RWPE1 (cell line): ENCODE measurements around the gene CNNM4.
A peak's percentile ranks its signal among the peaks of the same experiment; 100 is the strongest.

Experiments used
- CTCF ChIA-PET: fragments of 350-600 bp; sonication (Branson Sonifier 250); formaldehyde crosslinking; extraction: SDS; loops from one replicate; lab custom pipeline; 2021; lab: Yijun Ruan, JAX
- POLR2A ChIA-PET: fragments of 400-600 bp; formaldehyde crosslinking; extraction: SDS; loops from one replicate; lab custom pipeline; 2020; ENCODE audit warnings: antibody characterized with exemption; ENCODE audit not compliant: low non-redundant PET; lab: Yijun Ruan, JAX
- DNase-seq: peaks from one replicate; pipeline ENCODE4 v3.0.0; 2012; ENCODE audit warnings: low spot score
- H3K27ac ChIP-seq: fragments of 450-650 bp; 2 replicates; pipeline ENCODE4 v1.5.1; 2017
- CTCF ChIP-seq: fragments of 450-650 bp; conservative IDR thresholded peaks from 2 replicates; pipeline ENCODE4 v1.5.1; 2017; ENCODE audit warnings: low read depth, mild to moderate bottlenecking

CNNM4 gene

GRCh38 chr2:96861074-96861473, 100.4 kb downstream of the CNNM4 start:
- no peak for TF ChIP-seq CTCF
- ChIA-PET CTCF (interaction anchor here (0.6 kb wide), 1 partner anchor 89 kb away, joined by 7 read pairs; no protein-coding TSS in a partner anchor), POLR2A (no interaction called here)
- peak overlapping the region; percentile 72 for H3K27ac ChIP-seq
- no peak for DNase-seq
